Measurements from ENCODE around the gene OR8D4. TPM values are rescaled to one million over a fixed set of nuclear protein-coding genes. Genes with fewer than 3 reads are reported as not detected.

Gene OR8D4
- not detected in 2 replicates for total RNA-seq

GRCh38 chr11:123901867-123902266 is at the start of gene OR8D4:
TSS of gene OR8D4 (plus strand) at chr11:123902167. CDS start at chr11:123906432, 4,265 bp downstream.

GRCh38 chr11:123885570-123885969 is 16.4 kb upstream of the OR8D4 start, which contains the start of gene TMEM225:
TSS of gene TMEM225 (minus strand) at chr11:123885670. CDS start at chr11:123885425, 245 bp downstream.

GRCh38 chr11:123939317-123939716 is 37.4 kb downstream of the OR8D4 start, which contains the start of gene OR4D5:
TSS of gene OR4D5 (plus strand) at chr11:123939617. CDS start at chr11:123939617, 0 bp downstream.

GRCh38 chr11:123943738-123944137 is 41.8 kb downstream of the OR8D4 start, which contains the start of gene OR6T1:
TSS of gene OR6T1 (minus strand) at chr11:123943838. CDS start at chr11:123943838, 0 bp downstream.

Other genes starting within 250 kb of the OR8D4 start
- 0.03 and 0.07 TPM in 2 replicates for gene SCN3B, start 247.5 kb upstream of the OR8D4 start, total RNA-seq
- gene ZNF202, start 160.5 kb upstream of the OR8D4 start, total RNA-seq, result 6.3 and 8.2 TPM in 2 replicates
- not detected in 2 replicates for gene OR6X1, start 147.6 kb upstream of the OR8D4 start, total RNA-seq
- gene OR6M1, start 95.8 kb upstream of the OR8D4 start, total RNA-seq, result not detected in 2 replicates
- gene TMEM225, start 16.5 kb upstream of the OR8D4 start, total RNA-seq, result not detected in 2 replicates
- gene OR4D5, start 37.5 kb downstream of the OR8D4 start, total RNA-seq, result not detected in 2 replicates
- not detected in 2 replicates for gene OR6T1, start 41.7 kb downstream of the OR8D4 start, total RNA-seq
- gene OR10S1, start 75.6 kb downstream of the OR8D4 start, total RNA-seq, result not detected in 2 replicates
- gene OR10G6, start 93.0 kb downstream of the OR8D4 start, total RNA-seq, result not detected in 2 replicates
- gene OR10G4, start 110.8 kb downstream of the OR8D4 start, total RNA-seq, result not detected in 2 replicates
- gene OR10G9, start 120.8 kb downstream of the OR8D4 start, total RNA-seq, result not detected in 2 replicates
- not detected in 2 replicates for gene OR10G8, start 124.6 kb downstream of the OR8D4 start, total RNA-seq
- gene OR10G7, start 139.2 kb downstream of the OR8D4 start, total RNA-seq, result not detected in 2 replicates
- gene VWA5A, start 213.3 kb downstream of the OR8D4 start, total RNA-seq, result 18.4 and 21.8 TPM in 2 replicates